ENCODE data around the gene TM4SF4. TPM values are rescaled to one million over a fixed set of nuclear protein-coding genes. Genes with fewer than 3 reads are reported as not detected.
A peak's percentile ranks its signal among the peaks of the same experiment; 100 is the strongest.

Gene TM4SF4
- total RNA-seq, 1 experiment from 2014 or later = not detected

GRCh38 chr3:149523512-149524299 lies 49.2 kb downstream of the TM4SF4 start:
- Histone ChIP-seq H3K36me3 (peaks cover 63% of the 10 kb centered on the region), H3K4me1 (replicated peaks) (peaks cover 17% of the 10 kb centered on the region)
- DNase-seq (ENCODE audit: low read depth in 1 of 2, low spot score in 2 of 2) = no peak

DNA sequence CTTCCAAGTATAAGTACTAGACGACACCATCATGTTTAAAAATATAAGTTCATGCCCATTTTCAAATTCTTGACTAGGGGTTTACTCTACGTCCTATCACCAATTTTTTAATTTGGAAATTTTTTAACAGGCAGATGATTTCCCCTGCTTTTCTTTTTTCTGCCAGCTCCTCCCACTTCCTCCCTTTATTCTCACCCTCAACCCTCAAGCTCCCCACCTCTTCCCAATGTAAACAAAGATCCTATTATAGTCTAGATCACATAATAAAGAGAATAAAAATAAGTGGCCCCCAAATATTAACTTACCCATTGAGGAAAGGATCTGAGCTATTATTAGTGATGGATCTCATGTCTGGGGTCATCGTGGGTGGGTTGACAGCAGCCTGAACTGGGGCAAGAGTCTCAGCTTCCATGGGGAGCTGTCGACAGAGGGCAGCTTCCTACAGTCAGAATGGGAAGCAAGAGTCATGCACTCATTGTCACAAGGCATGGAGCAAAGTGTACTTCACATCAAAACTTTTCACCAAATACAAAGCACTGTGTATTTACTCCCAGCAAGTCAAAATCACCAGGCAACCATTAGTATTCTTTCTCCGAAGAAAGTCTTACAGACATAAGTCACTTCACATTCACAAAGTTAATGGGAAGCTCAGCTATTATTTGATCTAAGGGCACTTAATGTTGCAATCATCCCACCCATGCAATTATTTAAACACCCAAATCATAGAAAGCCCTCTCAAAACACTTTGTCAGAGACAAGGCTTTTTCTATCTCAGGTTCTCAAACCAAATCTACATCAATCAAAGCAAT lies 53.2 kb downstream of the TM4SF4 start:
- DNase-seq (ENCODE audit: low read depth in 1 of 2, low spot score in 2 of 2) = peak; percentile 43 to 60
- H3K27ac ChIP-seq = peak overlapping the region; percentile 54

More at GRCh38 chr3:149523512-149524299, 49.2 kb downstream of the TM4SF4 start:
- H3K4me3 ChIP-seq = no peak overlapping the region
- no peaks in the 10 kb centered on the region for H3K27me3 ChIP-seq (replicated peaks)
- no peak overlapping the region for H3K27ac ChIP-seq
- no peaks in the 10 kb centered on the region for H3K9me3 ChIP-seq (replicated peaks)

DNA sequence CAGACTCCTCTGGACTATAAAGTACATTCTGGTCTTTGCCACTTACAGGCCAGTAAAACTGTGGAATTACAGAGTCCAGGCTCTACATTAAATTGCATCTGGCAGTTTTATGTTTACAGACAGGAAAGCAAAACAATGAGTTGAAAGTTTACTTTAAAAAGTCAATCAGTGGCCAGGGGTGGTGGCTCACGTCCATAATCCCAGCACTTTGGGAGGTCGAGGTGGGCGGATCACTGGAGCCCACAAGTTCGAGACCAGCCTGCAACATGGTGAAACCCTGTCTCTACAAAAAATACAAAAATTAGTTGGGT lies 53.8 kb downstream of the TM4SF4 start:
- peak; percentile 56 to 65 for DNase-seq (ENCODE audit: low read depth in 1 of 2, low spot score in 2 of 2)
- H3K4me1 ChIP-seq (replicated peaks) = peaks cover 39% of the 10 kb centered on the region
- H3K27me3 ChIP-seq (replicated peaks) = no peaks in the 10 kb centered on the region
- H3K9me3 ChIP-seq (replicated peaks) = no peaks in the 10 kb centered on the region
- peak overlapping the region; percentile 54 for H3K27ac ChIP-seq
- H3K36me3 ChIP-seq = peaks cover 33% of the 10 kb centered on the region
- H3K4me3 ChIP-seq = no peak overlapping the region

More for the DNA sequence above, 53.2 kb downstream of the TM4SF4 start:
- no peaks in the 10 kb centered on the region for H3K9me3 ChIP-seq (replicated peaks)
- H3K27me3 ChIP-seq (replicated peaks) = no peaks in the 10 kb centered on the region
- peaks cover 35% of the 10 kb centered on the region for H3K36me3 ChIP-seq
- no peak overlapping the region for H3K4me3 ChIP-seq
- peaks cover 35% of the 10 kb centered on the region for H3K4me1 ChIP-seq (replicated peaks)

- H3K4me3 ChIP-seq = no peak overlapping the region
- H3K27ac ChIP-seq = peak overlapping the region; percentile 54
- no peak for DNase-seq (ENCODE audit: low read depth in 1 of 2, low spot score in 2 of 2)
- H3K4me1 ChIP-seq (replicated peaks) = peaks cover 47% of the 10 kb centered on the region
- H3K9me3 ChIP-seq (replicated peaks) = no peaks in the 10 kb centered on the region
- H3K36me3 ChIP-seq = peaks cover 30% of the 10 kb centered on the region
- H3K27me3 ChIP-seq (replicated peaks) = no peaks in the 10 kb centered on the region
These were observed 54.6 kb downstream of the TM4SF4 start for GRCh38 chr3:149529099-149529498.

- no peak overlapping the region for H3K27ac ChIP-seq
- no peaks in the 10 kb centered on the region for H3K27me3 ChIP-seq (replicated peaks)
- no peak for DNase-seq (ENCODE audit: low read depth in 1 of 2, low spot score in 2 of 2)
- peaks cover 13% of the 10 kb centered on the region for H3K36me3 ChIP-seq
- H3K4me1 ChIP-seq (replicated peaks) = peaks cover 75% of the 10 kb centered on the region
- no peaks in the 10 kb centered on the region for H3K9me3 ChIP-seq (replicated peaks)
- H3K4me3 ChIP-seq = no peak overlapping the region
These were observed 58.1 kb downstream of the TM4SF4 start for GRCh38 chr3:149532489-149533180.

GRCh38 chr3:149534082-149534481 lies 59.6 kb downstream of the TM4SF4 start:
- peaks cover 12% of the 10 kb centered on the region for H3K36me3 ChIP-seq
- H3K27ac ChIP-seq = peak overlapping the region; percentile 37
- DNase-seq (ENCODE audit: low read depth in 1 of 2, low spot score in 2 of 2) = no peak
- peaks cover 63% of the 10 kb centered on the region for H3K4me1 ChIP-seq (replicated peaks)
- no peaks in the 10 kb centered on the region for H3K9me3 ChIP-seq (replicated peaks)
- no peak overlapping the region for H3K4me3 ChIP-seq
- no peaks in the 10 kb centered on the region for H3K27me3 ChIP-seq (replicated peaks)

- peak; percentile 46 to 63 for DNase-seq (ENCODE audit: low read depth in 1 of 2, low spot score in 2 of 2)
- H3K9me3 ChIP-seq (replicated peaks) = no peaks in the 10 kb centered on the region
- H3K36me3 ChIP-seq = peaks cover 11% of the 10 kb centered on the region
- peak overlapping the region; percentile 37 for H3K27ac ChIP-seq
- no peak overlapping the region for H3K4me3 ChIP-seq
- peaks cover 67% of the 10 kb centered on the region for H3K4me1 ChIP-seq (replicated peaks)
- no peaks in the 10 kb centered on the region for H3K27me3 ChIP-seq (replicated peaks)
These were observed 60.3 kb downstream of the TM4SF4 start for GRCh38 chr3:149534671-149535332.

DNA sequence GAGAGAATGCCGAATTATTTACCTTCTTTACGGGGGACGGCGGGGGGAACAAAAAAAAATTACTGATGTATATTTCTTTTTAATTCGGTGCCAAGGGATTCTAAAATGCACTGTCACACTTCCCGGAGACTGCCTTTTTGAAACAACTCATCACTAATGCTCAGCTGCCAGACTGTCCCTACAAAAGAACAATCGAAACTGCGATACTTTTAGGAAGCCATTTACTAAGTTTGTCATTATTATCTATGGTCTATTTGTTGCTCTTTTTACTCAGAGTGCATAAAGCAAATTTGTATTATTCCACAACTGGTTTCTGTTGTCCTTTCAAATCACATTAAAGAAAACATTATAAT lies 60.8 kb downstream of the TM4SF4 start:
- H3K36me3 ChIP-seq = peaks cover 11% of the 10 kb centered on the region
- H3K4me3 ChIP-seq = no peak overlapping the region
- no peaks in the 10 kb centered on the region for H3K27me3 ChIP-seq (replicated peaks)
- no peaks in the 10 kb centered on the region for H3K9me3 ChIP-seq (replicated peaks)
- peak overlapping the region; percentile 37 for H3K27ac ChIP-seq
- DNase-seq (ENCODE audit: low read depth in 1 of 2, low spot score in 2 of 2) = no peak
- peaks cover 73% of the 10 kb centered on the region for H3K4me1 ChIP-seq (replicated peaks)

DNA sequence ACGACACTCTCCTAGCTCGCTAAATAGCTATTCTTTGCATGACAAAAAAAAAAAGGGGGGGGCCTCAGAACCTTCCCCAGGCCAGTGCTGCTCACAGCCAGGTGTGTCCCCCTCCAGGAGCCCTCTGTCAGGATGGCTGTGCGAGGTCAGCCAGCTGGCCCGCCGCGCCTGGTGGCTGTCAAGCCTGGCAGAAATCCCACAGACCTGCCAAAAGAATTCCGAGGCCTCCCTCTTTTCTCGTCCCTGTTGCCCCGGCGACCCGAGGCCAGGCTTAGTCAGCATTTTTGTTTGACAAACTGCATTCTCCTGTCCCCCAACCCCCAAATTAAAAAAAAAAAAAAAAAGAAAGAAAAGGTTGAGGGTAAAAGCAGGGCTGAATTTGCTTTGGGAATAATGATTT lies 61.9 kb downstream of the TM4SF4 start:
- no peak overlapping the region for H3K4me3 ChIP-seq
- H3K4me1 ChIP-seq (replicated peaks) = peaks cover 80% of the 10 kb centered on the region
- H3K27me3 ChIP-seq (replicated peaks) = no peaks in the 10 kb centered on the region
- peaks cover 11% of the 10 kb centered on the region for H3K36me3 ChIP-seq
- H3K9me3 ChIP-seq (replicated peaks) = no peaks in the 10 kb centered on the region
- DNase-seq (ENCODE audit: low read depth in 1 of 2, low spot score in 2 of 2) = peak; percentile 60 to 62
- H3K27ac ChIP-seq = peak overlapping the region; percentile 37

DNA sequence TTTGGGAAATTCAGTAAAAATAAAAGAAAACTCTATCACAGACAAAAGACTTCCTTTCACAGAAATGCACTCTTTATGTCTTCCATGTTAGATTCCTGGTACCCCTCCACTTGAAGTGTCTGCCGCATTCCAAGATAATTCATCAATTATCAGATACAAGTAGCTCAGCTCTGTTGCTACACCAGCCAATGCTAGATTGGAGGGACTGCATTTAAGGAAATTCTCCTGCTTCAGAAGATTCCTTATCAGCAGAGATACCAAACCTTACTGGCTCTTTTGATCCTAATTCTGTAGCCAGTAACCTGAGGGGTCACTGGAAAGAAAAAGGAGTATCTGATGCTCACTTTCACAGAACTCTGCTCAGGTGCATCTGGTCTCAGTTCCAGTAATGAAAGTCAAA lies 63.9 kb downstream of the TM4SF4 start:
- Histone ChIP-seq H3K27me3 (replicated peaks) (no peaks in the 10 kb centered on the region), H3K4me3 (no peak overlapping the region), H3K36me3 (peaks cover 15% of the 10 kb centered on the region), H3K4me1 (replicated peaks) (peaks cover 86% of the 10 kb centered on the region), H3K9me3 (replicated peaks) (no peaks in the 10 kb centered on the region), H3K27ac (no peak overlapping the region)
- no peak for DNase-seq (ENCODE audit: low read depth in 1 of 2, low spot score in 2 of 2)

DNA sequence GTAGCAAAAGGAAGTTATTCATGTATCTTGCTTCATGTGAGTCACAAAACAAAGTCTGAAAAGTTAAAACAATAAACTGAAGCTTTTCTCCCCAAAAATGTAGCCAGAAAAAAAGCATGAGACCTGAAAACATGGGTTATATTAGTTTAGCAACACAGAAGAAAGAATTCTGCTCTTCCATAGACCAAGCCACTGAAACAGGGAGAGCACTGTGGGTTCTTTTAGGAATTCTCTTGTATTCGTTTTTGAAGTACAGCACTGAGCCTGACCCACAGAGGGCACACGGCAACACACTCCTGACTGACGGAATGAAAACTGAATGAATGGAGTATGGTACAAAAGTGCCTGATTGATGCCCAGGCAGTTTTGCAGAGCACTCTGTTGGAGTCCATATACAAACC lies 66.6 kb downstream of the TM4SF4 start:
- peak; percentile 45 to 76 for DNase-seq (ENCODE audit: low read depth in 1 of 2, low spot score in 2 of 2)
- no peak overlapping the region for H3K4me3 ChIP-seq
- H3K27me3 ChIP-seq (replicated peaks) = no peaks in the 10 kb centered on the region
- peaks cover 12% of the 10 kb centered on the region for H3K36me3 ChIP-seq
- H3K9me3 ChIP-seq (replicated peaks) = no peaks in the 10 kb centered on the region
- peaks cover 60% of the 10 kb centered on the region for H3K4me1 ChIP-seq (replicated peaks)
- peak overlapping the region; percentile 77 for H3K27ac ChIP-seq

- Histone ChIP-seq H3K36me3 (peaks cover 14% of the 10 kb centered on the region), H3K27ac (peak overlapping the region; percentile 77), H3K9me3 (replicated peaks) (no peaks in the 10 kb centered on the region), H3K27me3 (replicated peaks) (no peaks in the 10 kb centered on the region), H3K4me1 (replicated peaks) (peaks cover 55% of the 10 kb centered on the region), H3K4me3 (no peak overlapping the region)
- peak; percentile 70 to 78 for DNase-seq (ENCODE audit: low read depth in 1 of 2, low spot score in 2 of 2)
These were observed 68.1 kb downstream of the TM4SF4 start for GRCh38 chr3:149542375-149543312.
